MM.1S (cell line): Measurements from ENCODE around the gene BBOX1.

Experiments used
- EZH2 ChIP-seq: fragments of 300-600 bp; sonication (generic); optimal IDR thresholded peaks from 2 replicates; pipeline ENCODE3; 2017; ENCODE audit warnings: low read depth, mild to moderate bottlenecking, antibody characterized with exemption, low read length, mixed read lengths
- TF ChIP-seq, protein P1 (sequence below): fragments of 300-600 bp; sonication (generic); IDR thresholded peaks from 2 replicates; pipeline ENCODE4 v1.5.1; 2016; ENCODE audit warnings: antibody characterized with exemption, low read length, mixed read lengths

- TF ChIP-seq, protein P1, sequence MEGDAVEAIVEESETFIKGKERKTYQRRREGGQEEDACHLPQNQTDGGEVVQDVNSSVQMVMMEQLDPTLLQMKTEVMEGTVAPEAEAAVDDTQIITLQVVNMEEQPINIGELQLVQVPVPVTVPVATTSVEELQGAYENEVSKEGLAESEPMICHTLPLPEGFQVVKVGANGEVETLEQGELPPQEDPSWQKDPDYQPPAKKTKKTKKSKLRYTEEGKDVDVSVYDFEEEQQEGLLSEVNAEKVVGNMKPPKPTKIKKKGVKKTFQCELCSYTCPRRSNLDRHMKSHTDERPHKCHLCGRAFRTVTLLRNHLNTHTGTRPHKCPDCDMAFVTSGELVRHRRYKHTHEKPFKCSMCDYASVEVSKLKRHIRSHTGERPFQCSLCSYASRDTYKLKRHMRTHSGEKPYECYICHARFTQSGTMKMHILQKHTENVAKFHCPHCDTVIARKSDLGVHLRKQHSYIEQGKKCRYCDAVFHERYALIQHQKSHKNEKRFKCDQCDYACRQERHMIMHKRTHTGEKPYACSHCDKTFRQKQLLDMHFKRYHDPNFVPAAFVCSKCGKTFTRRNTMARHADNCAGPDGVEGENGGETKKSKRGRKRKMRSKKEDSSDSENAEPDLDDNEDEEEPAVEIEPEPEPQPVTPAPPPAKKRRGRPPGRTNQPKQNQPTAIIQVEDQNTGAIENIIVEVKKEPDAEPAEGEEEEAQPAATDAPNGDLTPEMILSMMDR: no peak
- TF ChIP-seq EZH2: no peak
These were observed 120.5 kb downstream of the BBOX1 start for GRCh38 chr11:27161071-27161470.
